ENCODE measurements around the gene SLC9A9. TPM values are rescaled to one million over a fixed set of nuclear protein-coding genes. Genes with fewer than 3 reads are reported as not detected.

Gene SLC9A9
- polyA plus RNA-seq, 4 donors, result 4.1 to 7.3 (median 4.9) TPM

DNA sequence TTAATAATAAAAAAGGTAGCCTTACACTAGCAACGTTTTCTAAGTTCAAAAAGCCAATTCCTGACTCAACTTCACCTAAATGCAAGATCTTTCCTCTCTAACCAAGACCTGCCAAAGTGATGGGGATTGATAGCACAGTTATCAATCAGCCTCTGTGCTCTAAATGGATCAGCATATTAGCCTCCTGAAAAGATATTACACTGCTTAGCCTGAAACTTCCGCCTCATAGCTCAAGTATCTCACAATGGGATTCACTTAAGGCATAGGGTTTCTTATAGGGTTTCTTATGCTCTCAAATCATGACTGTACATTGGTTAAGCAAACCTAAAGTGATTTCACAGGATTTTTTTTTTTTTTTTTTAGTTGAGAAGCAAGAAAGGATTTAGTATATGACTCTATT, 436 bp upstream of the SLC9A9 start:
- no peak for DNase-seq (ENCODE audit: low read depth in 4 of 4, low spot score in 2 of 4)

DNA sequence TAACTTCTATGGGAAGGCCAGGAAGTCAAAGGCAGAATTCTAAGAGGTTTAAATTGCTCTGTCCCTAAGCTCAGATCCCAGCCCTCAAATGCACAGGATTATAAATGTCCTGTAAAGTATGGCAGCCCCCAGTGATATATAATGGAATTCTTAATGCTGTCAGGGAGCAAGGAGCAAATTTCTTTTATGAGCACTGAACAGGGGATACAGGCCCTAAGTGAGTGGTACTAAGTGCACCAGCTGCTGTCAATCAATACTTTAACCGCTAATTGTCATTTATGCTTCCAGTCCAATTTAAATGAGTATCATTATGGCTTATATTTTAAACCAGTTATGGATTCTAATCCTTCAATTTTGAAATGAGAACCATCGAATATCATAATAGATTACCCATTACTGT, 4.7 kb downstream of the SLC9A9 start:
- no peak for DNase-seq (ENCODE audit: low read depth in 4 of 4, low spot score in 2 of 4)

DNA sequence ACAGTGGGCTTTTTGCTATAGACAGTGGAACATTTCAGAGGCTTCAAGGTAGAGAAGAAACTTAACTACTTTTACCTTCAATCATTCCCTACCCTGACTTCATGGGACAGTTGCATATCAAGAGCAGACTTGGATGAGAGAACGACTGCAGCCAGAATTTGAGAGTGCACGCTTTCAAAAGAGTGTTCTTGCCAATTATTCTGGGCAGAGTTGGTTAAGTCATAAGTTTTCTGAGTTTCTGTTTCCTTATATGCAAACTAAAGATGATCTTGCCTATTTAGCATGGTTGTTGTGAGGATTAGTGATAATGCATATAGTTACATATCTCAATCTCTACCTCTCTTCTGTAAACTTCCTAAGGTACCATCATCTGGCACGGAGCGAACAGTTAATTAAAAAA, 7.6 kb downstream of the SLC9A9 start:
- no peak for DNase-seq (ENCODE audit: low read depth in 4 of 4, low spot score in 2 of 4)

DNA sequence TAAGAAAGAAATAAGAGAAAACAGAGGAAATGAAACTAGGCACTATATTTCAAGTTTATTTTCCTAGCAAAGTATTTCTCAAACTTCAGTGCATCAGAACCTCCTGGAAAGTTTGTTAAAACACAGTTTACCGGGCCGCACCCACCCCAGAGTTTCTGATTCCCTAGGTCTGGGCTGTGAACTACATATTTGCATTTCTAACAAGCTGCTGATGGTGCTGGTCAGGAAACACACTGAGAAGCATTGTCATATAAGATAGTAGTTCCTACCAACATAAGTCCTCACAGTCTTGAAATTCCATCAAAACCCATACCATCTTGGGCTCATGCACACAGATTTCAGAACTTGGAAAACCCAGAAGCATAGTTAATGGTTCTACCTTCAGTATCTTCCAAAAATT, 8.3 kb downstream of the SLC9A9 start:
- no peak for DNase-seq (ENCODE audit: low read depth in 4 of 4, low spot score in 2 of 4)

DNA sequence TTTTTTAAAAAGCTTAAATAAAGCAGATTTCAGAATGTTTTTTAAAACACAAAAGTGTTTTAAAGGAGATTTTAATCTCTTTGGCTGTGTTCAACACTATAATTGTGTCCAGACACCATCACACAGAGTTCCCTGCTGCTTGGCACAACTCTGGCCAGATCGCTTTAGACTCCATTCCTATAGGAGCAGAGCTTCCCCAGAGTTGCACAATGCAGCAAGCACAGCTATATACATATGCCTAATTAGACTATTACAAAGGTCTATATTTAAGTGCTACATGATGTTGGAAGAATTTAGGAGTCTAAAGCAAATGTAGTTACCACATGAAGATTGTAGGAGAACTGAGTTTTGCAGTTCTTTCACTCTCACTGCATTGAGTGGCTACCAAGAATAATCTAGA, 11.2 kb downstream of the SLC9A9 start:
- DNase-seq (ENCODE audit: low read depth in 4 of 4, low spot score in 2 of 4), result no peak

DNA sequence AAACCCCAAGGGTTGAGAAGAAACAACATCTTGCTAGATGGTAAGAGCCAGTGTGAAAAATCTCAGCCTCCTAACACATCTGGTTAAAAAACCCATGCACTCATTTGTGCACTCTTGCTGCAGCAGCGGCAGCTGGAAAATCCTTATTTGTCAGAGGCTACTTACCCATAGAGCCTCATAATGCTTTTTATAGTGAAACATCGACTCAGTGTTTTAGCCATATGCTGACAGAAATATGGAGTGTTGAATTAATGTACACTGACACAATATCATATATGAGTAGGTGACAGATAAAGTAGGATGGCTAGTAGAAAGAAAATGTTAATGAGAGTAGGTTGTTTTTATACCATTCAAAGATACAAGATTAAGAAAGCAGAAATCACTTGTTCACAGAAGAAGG, 13.0 kb downstream of the SLC9A9 start:
- DNase-seq (ENCODE audit: low read depth in 4 of 4, low spot score in 2 of 4), result no peak

DNA sequence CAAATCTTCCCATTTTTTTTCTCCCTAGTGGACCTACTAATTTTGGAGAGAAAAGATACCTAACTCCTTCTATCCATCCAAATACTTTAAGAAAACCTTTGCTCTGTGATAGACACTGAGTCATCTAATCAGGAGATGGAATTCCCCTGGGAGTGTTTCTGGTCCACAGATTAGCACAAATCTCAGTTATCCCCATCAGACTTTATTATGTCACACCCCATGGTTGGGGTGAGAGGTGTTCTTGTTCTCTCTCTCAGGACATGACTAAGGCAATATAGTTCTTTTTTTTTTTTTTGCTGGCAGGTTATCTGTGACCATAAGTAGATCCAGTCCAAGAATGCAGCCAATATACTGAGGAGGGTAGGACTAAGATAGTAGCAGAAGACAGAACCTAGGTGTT, 15.8 kb downstream of the SLC9A9 start:
- no peak for DNase-seq (ENCODE audit: low read depth in 4 of 4, low spot score in 2 of 4)

DNA sequence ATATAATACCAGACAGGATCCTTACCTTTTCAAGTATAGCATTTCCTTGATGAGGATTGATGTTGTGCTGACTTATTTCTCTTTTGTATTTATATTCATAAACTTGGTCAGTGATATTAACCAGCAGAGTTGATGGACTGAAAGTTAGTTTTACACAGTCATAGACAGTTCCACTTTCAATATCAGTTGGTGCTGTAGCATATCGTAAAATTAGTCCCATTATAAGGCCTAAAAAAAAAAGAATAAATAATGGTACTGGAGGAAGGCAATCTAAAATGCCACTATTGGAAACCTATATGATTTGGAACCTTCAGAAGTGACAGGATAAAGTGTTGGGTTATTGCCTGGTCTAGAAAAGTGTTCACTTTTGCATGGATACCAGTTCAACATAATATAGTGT, 16.3 kb downstream of the SLC9A9 start:
- DNase-seq (ENCODE audit: low read depth in 4 of 4, low spot score in 2 of 4), result no peak

DNA sequence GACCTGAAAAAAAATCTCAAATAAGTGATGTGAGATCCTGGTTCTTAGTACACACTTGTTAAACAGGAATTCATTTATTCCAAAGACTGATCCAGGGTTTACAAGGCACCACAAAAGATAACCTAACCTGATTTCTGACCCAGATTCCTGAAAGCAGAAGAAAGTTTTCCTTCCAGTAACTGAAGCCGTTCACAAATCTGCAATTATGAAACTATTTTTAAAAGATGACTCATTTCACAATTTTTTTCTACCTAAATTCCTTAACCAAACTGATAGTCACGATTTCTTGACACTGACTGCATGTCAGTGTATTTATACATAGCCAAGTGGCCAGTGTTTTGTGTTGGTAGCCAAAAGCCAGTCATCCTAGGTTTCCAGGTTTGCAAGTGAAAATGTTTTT, 17.1 kb downstream of the SLC9A9 start:
- no peak for DNase-seq (ENCODE audit: low read depth in 4 of 4, low spot score in 2 of 4)

DNA sequence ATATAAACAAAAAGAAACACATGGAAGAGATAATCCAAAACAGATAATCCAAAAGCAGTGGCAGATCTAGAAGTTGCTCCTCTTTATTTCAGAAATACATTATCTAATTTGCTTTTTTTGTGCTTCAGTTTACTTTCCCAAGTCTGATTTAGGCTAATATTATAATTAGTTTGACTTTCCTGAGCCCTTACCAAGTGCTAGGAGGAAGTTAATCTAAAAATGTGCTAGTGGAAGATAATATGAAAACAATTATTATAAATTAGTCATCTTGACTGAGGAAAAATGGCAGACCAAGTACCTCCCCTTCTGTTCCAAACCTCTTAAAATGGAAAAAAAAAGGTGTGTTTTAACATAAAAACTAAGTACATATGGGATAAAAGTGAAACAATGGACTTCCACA, 17.5 kb downstream of the SLC9A9 start:
- no peak for DNase-seq (ENCODE audit: low read depth in 4 of 4, low spot score in 2 of 4)

DNA sequence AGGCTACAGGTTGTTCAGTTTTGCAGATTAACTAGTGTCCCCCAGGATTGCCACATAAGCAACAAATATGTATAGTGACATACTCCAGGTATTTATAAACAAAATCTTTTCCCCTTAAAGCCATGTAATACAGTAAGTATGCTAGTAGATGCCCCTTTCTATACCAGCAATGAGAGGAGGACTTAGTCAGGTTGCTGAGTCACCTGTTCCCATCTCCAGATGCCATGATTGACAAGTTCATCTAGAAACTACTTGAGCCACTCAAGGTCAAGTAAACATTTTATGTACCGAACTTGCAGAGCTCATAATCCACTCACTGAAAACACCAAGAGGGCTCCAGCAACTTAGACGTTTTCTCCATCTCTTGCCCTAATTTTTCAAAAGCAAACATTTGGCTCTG, 18.2 kb downstream of the SLC9A9 start:
- DNase-seq (ENCODE audit: low read depth in 4 of 4, low spot score in 2 of 4), result no peak

DNA sequence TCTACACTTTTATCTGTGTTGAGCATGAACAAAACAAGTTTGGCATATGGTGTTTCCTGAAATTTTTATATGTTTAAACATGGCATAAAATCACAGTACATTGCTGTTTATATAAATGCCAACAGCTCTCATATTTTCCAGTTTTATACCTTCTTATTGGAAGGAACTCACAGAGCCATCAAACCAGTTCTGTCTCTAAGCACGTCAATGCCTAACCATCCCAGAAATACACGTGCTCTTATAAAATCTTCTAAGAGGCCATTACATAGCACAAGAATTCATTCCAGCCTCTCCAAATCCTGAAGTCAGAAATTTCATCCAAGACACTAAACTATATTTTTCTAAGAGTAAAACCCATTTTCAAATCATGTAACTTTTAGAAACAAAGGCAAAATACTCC, 20.8 kb downstream of the SLC9A9 start:
- no peak for DNase-seq (ENCODE audit: low read depth in 4 of 4, low spot score in 2 of 4)

DNA sequence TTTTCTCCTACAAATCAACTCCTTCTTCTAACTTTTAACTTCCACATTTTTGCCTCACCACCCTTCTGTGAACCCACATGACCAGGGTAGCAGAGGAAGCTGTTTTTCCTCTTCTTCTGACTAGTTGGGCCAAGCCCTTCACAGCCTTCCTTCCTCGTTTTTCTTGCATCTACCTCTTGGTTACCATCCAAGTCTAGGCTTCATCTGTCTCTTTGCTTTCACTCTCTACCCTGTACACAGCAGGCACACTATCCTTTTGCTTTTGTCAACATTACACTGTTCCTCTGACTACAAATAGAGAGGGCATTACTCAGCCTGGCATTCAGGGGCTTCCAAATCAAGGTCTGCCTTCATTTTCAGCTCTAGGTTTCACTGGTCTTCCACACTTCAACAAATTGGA, 22.0 kb downstream of the SLC9A9 start:
- no peak for DNase-seq (ENCODE audit: low read depth in 4 of 4, low spot score in 2 of 4)

DNA sequence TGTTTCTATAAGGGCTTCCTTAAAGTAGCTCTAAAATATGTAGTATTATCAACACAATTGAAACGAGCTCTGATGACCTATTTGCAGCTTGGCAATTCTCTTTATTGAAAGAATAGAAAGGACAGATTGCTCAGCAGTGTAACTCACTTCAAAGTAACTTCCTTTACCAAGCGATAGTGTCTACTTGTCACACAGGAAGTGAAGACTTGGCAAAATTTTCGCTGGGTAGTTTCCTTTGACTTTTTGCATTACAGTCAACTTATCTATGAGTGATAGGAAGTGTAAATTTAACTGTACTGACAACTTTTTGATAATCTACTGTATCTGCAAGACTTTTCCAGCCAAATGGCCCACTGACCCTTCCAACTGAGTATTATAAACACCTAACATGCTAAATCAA, 22.8 kb downstream of the SLC9A9 start:
- DNase-seq (ENCODE audit: low read depth in 4 of 4, low spot score in 2 of 4), result no peak

DNA sequence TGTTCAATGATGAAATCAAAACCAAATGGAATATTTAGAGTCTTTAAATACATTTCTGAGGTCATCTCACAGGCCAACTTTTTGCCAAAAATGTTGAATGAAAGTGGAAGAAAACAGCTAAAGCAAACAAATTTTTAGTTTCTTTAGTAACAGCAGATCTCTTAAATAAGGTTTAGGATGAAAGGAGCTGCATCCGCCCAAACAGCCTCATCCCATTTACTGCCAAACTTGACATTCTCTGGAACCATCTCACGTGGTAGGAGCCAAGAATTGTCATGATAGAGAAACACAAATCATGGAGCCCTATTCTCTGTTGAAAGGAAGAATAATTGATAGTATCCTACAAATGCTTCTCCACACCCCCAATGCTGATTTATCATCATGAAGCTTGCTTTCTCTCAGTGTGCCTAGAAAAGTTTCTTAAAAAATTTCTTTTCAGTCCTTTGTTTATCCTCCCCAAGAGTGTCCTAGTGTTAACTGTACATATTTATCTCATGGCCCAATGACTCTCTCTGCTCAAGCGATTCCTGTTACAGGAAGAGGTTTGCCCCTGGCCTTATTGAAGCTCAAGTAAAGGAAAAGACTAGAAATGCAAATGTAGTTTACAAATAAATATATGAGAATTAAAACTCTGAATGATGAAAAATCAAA, 23.4 kb downstream of the SLC9A9 start:
- DNase-seq (ENCODE audit: low read depth in 4 of 4, low spot score in 2 of 4), result no peak

DNA sequence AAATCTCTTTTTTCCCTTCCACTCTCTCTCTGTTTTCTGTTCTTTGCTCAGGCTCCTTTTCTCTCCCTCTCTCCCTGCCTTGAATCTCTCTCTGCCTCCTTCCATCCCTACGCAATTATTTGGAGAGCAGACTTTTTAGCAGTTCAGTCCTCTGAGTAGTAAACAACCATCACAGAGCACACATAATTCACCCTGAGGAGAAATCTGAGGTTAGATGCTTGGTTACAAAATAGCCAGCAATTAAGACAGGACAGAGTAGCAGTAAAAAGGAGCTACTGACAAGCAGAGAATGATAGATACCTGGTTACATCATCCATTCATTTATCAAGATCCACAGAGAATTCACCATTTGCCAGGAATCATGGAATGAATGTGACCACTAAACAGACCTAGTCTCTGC, 25.5 kb downstream of the SLC9A9 start:
- DNase-seq (ENCODE audit: low read depth in 4 of 4, low spot score in 2 of 4), result no peak

DNA sequence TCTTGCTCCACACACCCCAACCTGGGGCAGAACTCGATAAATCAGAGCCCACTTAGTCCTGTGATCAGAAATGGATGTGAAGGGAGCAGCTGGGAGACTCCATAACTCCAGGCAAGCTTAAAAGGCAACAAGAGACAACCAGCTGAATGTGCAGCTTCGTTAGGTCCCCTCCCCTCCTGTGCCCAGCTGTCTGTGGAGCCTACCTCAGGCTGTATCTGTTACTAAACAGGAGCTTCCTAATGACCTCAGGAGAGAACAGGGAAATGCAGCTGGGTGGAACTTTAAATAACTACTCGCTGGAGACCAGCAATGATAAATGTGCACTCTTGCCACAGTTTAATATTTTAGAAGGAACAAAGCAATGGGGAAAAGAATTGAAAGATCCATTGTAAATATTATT, 25.9 kb downstream of the SLC9A9 start:
- no peak for DNase-seq (ENCODE audit: low read depth in 4 of 4, low spot score in 2 of 4)

DNA sequence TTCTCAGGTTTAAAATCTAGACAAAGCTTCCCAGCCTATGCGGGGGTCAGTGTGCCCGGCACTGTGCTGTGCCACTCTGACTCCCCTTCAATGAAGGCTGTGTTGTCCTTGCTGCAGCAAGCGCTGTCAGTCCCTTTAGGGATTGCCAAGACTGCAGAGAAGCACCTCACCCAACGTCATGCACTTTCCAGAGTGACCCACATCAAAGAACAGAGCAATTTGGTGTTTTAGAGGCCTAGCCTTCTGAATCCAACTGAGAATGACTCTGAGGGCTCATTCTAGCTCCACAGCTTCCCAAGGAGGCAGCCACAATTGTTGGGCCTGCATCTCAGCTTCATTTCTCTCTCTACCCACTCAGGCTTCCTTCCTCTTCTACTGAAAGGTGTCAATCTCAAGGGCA, 26.4 kb downstream of the SLC9A9 start:
- DNase-seq (ENCODE audit: low read depth in 4 of 4, low spot score in 2 of 4), result no peak

DNA sequence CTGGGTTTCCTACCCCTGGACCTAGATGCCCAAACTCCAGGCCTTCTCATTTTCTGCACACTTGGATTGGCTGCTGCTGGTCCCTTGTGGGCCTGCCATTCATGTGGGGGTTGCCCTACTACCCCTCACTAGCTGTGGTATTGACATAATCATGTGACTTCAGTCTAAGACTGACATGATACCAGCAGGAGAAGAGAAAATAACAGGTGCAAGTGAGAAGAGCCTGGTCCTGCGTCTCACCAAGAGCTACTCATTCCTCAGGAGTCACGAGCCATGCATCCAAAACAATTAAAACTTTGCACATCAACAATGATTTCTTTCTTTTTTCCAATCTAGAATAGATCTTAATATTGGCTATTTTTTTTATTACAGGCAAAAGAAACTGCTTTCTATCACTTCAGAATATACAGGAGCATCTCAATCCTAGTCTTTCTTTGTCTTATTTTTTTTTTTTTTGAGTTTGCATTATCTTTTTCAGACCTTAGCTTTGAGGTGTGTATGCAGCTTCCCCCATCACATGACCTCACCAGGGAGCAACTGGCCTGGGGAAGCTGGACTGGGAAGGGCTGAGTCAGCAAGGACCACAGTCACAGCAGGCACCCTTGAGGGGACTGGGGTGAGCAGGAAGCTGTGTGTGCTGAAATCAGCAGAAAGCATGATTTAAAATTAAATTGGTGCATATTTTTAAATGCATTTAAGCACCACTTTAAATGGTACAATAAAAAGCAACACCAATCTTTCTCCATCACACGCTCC, 27.6 kb downstream of the SLC9A9 start:
- DNase-seq (ENCODE audit: low read depth in 4 of 4, low spot score in 2 of 4), result no peak

DNA sequence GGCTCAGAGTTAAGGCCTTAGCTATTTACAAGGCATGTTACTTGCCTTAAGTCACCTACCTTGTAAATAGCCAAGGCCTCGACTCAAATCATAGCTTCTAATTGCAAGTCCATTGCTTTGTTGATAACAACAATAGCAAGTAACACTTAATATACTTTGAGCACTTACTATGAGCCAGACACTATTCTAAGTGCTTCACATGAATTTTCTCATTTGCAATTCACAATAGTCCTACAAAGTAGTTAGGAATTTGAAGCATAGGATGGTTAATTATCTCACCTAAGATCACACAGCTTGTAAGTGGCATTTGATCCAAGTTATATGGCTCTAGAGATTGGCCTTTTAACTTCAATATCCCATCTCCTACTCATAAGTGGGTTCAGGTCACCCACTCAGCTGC, 28.4 kb downstream of the SLC9A9 start:
- DNase-seq (ENCODE audit: low read depth in 4 of 4, low spot score in 2 of 4), result no peak

DNA sequence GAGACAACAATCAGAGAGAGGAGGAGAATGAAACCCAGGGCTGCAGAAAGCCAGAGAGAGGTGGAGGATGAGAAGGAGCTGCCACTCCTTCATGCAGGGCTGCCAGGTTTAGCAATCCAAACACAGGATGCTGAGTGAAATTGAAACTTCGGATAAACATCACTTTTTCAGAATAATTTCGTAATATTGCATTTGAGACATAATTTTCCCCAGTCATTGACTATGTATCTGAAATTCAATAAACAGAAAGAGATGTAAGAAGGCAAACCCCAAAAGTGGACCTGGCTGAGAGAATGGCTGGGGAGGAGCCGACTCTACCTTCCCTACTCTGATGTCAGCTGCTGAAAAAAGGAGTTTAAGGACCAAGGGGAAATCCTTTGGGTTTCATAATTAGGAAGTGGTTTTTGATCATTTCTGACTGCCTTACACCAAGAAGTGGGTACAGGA, 33.8 kb downstream of the SLC9A9 start:
- DNase-seq (ENCODE audit: low read depth in 4 of 4, low spot score in 2 of 4), result no peak

DNA sequence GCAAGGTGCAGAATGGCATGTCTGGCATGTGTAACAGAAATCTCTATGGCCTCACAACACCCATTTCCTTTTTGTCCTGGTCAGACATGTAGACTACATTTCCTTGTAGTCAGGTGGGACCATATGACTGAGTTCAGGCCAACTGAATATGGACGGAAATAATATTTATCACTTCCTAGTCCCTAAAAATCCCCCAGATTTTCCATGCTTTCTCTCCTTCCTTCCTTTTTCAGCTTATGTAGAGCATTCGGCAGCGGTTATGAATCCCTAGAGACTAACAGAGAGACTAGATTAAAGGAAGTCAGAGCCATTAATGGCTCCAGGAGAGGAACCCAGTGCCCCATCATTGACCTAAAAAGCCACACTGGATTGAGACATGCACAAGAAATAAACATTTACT, 35.8 kb downstream of the SLC9A9 start:
- DNase-seq (ENCODE audit: low read depth in 4 of 4, low spot score in 2 of 4), result no peak

DNA sequence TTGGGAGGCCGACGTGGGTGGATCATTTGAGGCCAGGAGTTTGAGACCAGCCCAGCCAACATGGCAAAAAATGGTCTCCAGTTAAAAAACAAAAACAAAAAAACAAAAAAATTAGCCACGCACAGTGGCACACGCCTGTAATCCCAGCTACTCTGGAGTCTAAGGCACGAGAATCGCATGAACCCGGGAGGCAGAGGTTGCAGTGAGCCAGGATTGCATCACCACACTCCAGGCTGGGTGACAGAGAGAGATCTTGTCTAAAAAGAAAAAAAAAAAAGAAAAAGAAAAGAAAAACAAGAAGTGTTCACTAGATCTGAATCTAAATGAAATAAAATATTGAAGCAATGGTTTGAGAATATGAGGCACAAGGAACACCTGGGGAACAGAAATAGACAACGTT, 36.7 kb downstream of the SLC9A9 start:
- DNase-seq (ENCODE audit: low read depth in 4 of 4, low spot score in 2 of 4), result no peak
